HG02623 (cell line): ENCODE results near the gene LRP3.
"Not testable (repeated sequence)": the region's sequence is repeated elsewhere in the genome, so short reads cannot be mapped to it uniquely, and the experiment has no call there.

Experiments used
- ATAC-seq: cut with Tn5 transposase; IDR thresholded peaks from one replicate; pipeline ENCODE4 v1.9.1; 2021; ENCODE audit warnings: moderate library complexity; ENCODE audit not compliant: unreplicated experiment

LRP3 gene

GRCh38 chr19:33201886-33202545 lies 7.9 kb downstream of the LRP3 start:
- ATAC-seq: no peak

DNA sequence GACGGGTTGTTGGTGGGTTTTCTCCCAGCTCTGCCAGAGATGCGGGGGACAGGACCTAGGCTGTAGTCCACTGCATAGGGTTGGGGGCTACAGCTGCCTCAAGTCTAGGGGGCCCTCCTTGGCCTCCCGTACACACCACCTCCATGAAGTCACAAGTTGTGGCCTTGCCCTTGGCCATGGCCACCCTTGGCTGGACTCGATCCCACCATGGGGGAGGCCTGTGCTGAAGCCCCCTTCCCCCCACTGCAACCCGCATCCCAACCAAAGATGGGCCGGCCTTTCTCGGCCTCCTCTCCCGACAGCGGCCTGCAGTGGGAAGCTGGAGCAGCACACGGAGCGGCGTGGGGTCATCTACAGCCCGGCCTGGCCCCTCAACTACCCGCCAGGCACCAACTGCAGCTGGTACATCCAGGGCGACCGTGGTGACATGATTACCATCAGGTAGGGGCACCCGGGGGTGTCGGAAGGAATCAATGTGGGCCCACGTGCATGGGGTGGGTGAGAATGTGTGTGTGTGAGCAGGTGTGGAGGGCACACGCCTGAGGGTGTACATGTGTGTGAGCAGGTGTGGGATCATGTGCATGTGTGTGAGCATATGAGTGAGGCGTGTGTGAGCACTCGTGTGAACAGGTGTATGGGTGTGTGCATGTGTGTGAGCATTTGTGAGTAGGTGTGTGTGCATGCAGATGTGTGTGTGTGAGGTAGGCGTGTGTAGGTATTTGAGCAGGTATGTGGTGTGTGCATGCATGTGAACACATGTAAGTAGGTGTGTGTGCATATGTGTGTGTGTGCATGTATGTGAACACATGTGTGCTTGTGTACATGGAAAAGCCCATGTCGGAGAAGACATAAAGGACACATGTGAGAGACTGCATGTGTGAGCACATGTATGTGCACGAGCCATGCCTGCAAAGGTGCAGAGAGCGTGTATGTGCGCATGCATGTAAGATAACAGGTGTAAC lies 8.7 kb downstream of the LRP3 start:
- ATAC-seq: no peak

- ATAC-seq: no peak
These were observed 9.4 kb downstream of the LRP3 start for GRCh38 chr19:33203529-33203928.

DNA sequence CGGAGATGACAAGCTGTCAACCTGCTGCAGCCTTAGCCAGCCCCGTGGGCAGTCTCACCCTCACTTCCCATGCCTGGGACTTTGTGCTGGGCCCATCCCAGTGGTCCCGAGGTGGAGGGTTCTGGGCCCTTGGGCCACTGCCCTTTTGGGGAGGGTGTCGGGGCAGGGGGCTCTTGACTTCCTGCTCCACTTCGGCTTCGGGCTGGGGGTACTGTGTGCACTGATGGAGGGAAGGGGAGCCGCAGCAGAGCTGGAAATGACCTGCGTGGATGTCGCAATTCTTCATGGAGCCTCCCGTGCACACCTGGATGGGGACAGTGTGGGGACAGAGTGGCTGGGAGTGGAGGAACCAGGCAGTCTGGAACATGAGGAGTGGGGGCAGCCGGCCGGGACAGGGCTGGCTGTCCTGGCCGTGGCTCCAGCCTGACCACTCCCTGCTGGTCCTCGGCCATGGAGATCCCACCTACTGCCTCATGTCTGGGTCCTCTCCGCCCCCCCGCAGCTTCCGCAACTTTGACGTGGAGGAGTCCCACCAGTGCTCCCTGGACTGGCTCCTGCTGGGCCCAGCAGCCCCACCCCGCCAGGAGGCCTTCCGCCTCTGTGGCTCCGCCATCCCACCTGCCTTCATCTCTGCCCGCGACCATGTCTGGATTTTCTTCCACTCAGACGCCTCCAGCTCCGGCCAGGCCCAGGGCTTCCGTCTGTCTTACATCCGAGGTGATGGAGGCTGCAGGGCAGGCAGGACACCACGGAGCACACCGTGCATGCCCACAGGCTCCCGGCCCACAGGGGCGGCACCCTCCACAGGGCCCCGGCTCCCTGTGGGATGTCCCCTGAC lies 10.2 kb downstream of the LRP3 start:
- no peak for ATAC-seq

GRCh38 chr19:33205110-33205509 lies 11.0 kb downstream of the LRP3 start:
- ATAC-seq: no peak

GRCh38 chr19:33205531-33206260 lies 11.6 kb downstream of the LRP3 start:
- ATAC-seq: no peak

GRCh38 chr19:33206261-33207039 lies 12.3 kb downstream of the LRP3 start:
- ATAC-seq: no peak

GRCh38 chr19:33207040-33207620 lies 13.0 kb downstream of the LRP3 start:
- no peak for ATAC-seq

DNA sequence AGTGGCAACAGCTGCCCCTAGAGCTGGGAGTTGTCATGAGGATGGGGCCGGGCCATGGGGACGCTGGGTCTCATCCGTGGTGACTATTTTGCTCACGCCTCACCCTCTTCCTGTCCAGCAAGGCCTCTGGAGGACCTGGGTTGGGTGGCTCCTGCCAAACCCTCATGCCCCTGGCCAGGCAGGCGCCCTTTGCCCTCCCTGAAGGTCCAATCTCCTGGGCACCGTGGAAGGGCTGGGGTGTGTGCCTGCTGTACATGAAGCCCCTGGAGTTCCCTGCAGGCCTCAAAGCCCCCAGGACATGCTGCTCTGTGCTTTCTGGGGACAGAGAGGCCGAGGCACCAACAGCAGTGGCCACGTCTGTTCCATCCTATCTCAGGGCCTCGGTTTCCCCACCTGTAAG lies 13.8 kb downstream of the LRP3 start:
- no peak for ATAC-seq

GRCh38 chr19:33208371-33208895 lies 14.3 kb downstream of the LRP3 start:
- no peak for ATAC-seq

- ATAC-seq: no peak
These were observed 15.0 kb downstream of the LRP3 start for GRCh38 chr19:33208904-33209849.

DNA sequence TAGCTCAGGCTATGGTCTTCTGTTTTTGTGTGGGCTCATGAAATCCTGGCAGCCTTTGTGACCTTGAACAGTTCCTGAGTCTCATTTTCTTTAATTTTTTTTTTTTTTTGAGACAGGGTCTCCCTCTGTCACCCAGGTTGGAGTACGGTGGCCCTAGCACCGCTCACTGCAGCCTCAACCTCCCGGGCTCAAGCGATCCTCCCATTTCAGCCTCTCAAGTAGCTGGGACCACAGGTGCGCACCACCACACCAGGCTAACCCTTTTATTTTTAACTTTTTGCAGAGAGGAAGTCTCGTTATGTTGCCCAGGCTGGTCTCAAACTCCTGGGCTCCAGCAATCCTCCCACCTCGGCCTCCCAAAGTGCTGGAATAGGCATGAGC lies 15.7 kb downstream of the LRP3 start:
- not testable (repeated sequence) for ATAC-seq

- no peak for ATAC-seq
These were observed 16.3 kb downstream of the LRP3 start for GRCh38 chr19:33210266-33210940.

- ATAC-seq: no peak
These were observed 17.8 kb downstream of the LRP3 start for GRCh38 chr19:33211794-33212435.

GRCh38 chr19:33212436-33213172 lies 18.5 kb downstream of the LRP3 start:
- ATAC-seq: no peak

- ATAC-seq: no peak
These were observed 20.5 kb downstream of the LRP3 start for GRCh38 chr19:33214596-33214995.
